ENCODE measurements around the gene SDCCAG8. TPM values are rescaled to one million over a fixed set of nuclear protein-coding genes. Genes with fewer than 3 reads are reported as not detected.

SDCCAG8 gene
- total and polyA plus RNA-seq, 2 of the 8 experiments (the other 6 are each of a cell fraction or from before 2014, with no cell fraction given): 15.6 to 21.0 TPM

GRCh38 chr1:243548516-243548915 lies 292.7 kb downstream of the SDCCAG8 start:
- Histone ChIP-seq H3K36me3 (ENCODE audit: control insufficient read depth in 2 of 4, insufficient read depth in 4 of 4, low read length in 3 of 4) (no peaks in the 10 kb centered on the region), H3K56ac (replicated peaks; ENCODE audit: insufficient read length, low read depth, low read length) (no peak overlapping the region), H2AFZ (ENCODE audit: low read length) (no peak overlapping the region), H3K79me1 (ENCODE audit: low read depth, low read length) (no peaks in the 10 kb centered on the region), H2BK15ac (ENCODE audit: low read length) (no peak overlapping the region), H4K20me1 (replicated peaks in 1 of 2; ENCODE audit: control insufficient read depth in 1 of 2, insufficient read depth in 2 of 2, low read length in 2 of 2) (no peaks in the 10 kb centered on the region), H3K4ac (replicated peaks; ENCODE audit: insufficient read length, low read depth, low read length) (no peak overlapping the region), H2BK12ac (ENCODE audit: low read depth, low read length) (no peak overlapping the region), H3K4me3 (ENCODE audit: extremely low read depth in 1 of 4, insufficient read depth in 2 of 4, low read depth in 3 of 4, low read length in 4 of 4) (no peak overlapping the region), H3K27me3 (replicated peaks in 1 of 4; ENCODE audit: control insufficient read depth in 3 of 4, extremely low read depth in 1 of 4, insufficient read depth in 3 of 4, low read length in 3 of 4) (no peaks in the 10 kb centered on the region), H3K23me2 (ENCODE audit: low read depth, low read length) (no peaks in the 10 kb centered on the region), H3K27ac (ENCODE audit: low read depth, low read length) (no peak overlapping the region), H2AK5ac (ENCODE audit: low read depth, low read length) (no peak overlapping the region), H4K5ac (ENCODE audit: insufficient read length, low read depth, low read length) (no peak overlapping the region), H2BK5ac (ENCODE audit: low read depth, low read length) (no peak overlapping the region), H3K9ac (replicated peaks in 1 of 4; ENCODE audit: extremely low read depth in 1 of 4, low read depth in 3 of 4, low read length in 3 of 4) (no peak overlapping the region), H4K91ac (replicated peaks; ENCODE audit: insufficient read length, low read length) (no peak overlapping the region), H3K4me1 (replicated peaks in 1 of 4; ENCODE audit: control insufficient read depth in 3 of 4, insufficient read depth in 4 of 4, low read length in 3 of 4) (no peaks in the 10 kb centered on the region), H3K79me2 (ENCODE audit: control insufficient read depth in 1 of 2, insufficient read depth in 2 of 2, low read length in 2 of 2) (no peaks in the 10 kb centered on the region), H4K8ac (ENCODE audit: extremely low read depth, insufficient read depth, low read length) (no peak overlapping the region), H2BK120ac (replicated peaks; ENCODE audit: low read depth, low read length) (no peak overlapping the region), H3K4me2 (ENCODE audit: insufficient read depth in 1 of 2, low read depth in 2 of 2, low read length in 2 of 2) (no peak overlapping the region), H3K9me3 (ENCODE audit: insufficient read depth in 2 of 2, low read depth in 1 of 2, low read length in 1 of 2) (no peaks in the 10 kb centered on the region), H3K18ac (ENCODE audit: extremely low read depth, low read length) (no peak overlapping the region), H3K23ac (ENCODE audit: insufficient read length) (no peak overlapping the region), H3K14ac (ENCODE audit: insufficient read length) (no peak overlapping the region), H2BK20ac (ENCODE audit: low read length) (no peak overlapping the region)
- CTCF ChIA-PET (ENCODE audit: partially characterized antibody): interaction anchor here (1.3 kb wide), 1 partner anchor 30 kb away, joined by 3 read pairs; no protein-coding TSS in a partner anchor
- DNase-seq (ENCODE audit: low read depth in 1 of 2, low spot score in 2 of 2) (no peak), FAIRE-seq (no peak)
- POLR2A ChIA-PET (ENCODE audit: partially characterized antibody): no interaction called here
- TF ChIP-seq TAF7 (optimal IDR thresholded peaks at IDR 0.05; ENCODE audit: borderline replicate concordance, low read depth, low read length) (no peak), JUN (IDR thresholded peaks at IDR 0.05; ENCODE audit: low read depth, low read length) (no peak), SP1 (IDR thresholded peaks at IDR 0.05; ENCODE audit: low read depth, low read length) (no peak), CREB1 (IDR thresholded peaks at IDR 0.05) (no peak), SUZ12 (IDR thresholded peaks at IDR 0.05; ENCODE audit: low read length) (no peak), ASH2L (IDR thresholded peaks at IDR 0.05; ENCODE audit: low read length) (no peak), PHF8 (conservative IDR thresholded peaks at IDR 0.05; ENCODE audit: low read depth, low read length) (no peak)
- WGBS, 2 experiments (ENCODE audit: extremely low coverage in 1 of 2, insufficient coverage in 1 of 2, insufficient read length in 1 of 2, insufficient replicate concordance in 2 of 2, low coverage in 1 of 2, low lambda C conversion rate in 2 of 2, missing lambda C conversion rate in 1 of 2): 97% methylated on average over 1 of the region's 1 CpG; no CpG with 5 or more reads in 1 of the 2 experiments

Measured in H1 (cell line).